Loucy (cell line): Measurements from ENCODE around the gene PNPLA7.

ENCODE experiments used
- CTCF ChIP-seq: fragments of 200-600 bp; sonication (generic); conservative IDR thresholded peaks from 2 replicates; pipeline ENCODE4 v1.5.1; 2014; ENCODE audit warnings: mild to moderate bottlenecking, antibody characterized with exemption, low read length
- EZH2phosphoT487 ChIP-seq: fragments of 200-600 bp; IDR thresholded peaks from 2 replicates; pipeline ENCODE4 v1.6.1; 2018; ENCODE audit warnings: antibody characterized with exemption, mild to moderate bottlenecking, moderate library complexity, borderline replicate concordance

- TF ChIP-seq CTCF (no peak), EZH2phosphoT487 (no peak)
Observed at GRCh38 chr9:137416006-137416562, 134.1 kb downstream of the PNPLA7 start.
